Choroid plexus epithelial cell (primary cell): ENCODE results near the gene TBC1D22B.

Source experiments
- DNase-seq: peaks from one replicate; pipeline ENCODE4 v3.0.0-alpha.2; 2010; ENCODE audit warnings: low read depth
- H3K4me3 ChIP-seq: 2 replicates; pipeline ENCODE4 v1.5.1; 2011; ENCODE audit warnings: low read depth, mild to moderate bottlenecking, control low read depth, low read length, moderate library complexity
- CTCF ChIP-seq: conservative IDR thresholded peaks from 2 replicates; pipeline ENCODE4 v1.5.1; 2011; ENCODE audit warnings: low read depth, mild to moderate bottlenecking, control low read depth, inconsistent platforms, low read length, moderate library complexity

TBC1D22B gene

GRCh38 chr6:37357288-37357687 is 99.7 kb downstream of the TBC1D22B start:
- no peak overlapping the region for H3K4me3 ChIP-seq
- TF ChIP-seq CTCF, result no peak
- peak; percentile 13 for DNase-seq

GRCh38 chr6:37357860-37358259 is 100.3 kb downstream of the TBC1D22B start:
- TF ChIP-seq CTCF, result no peak
- DNase-seq, result no peak

GRCh38 chr6:37359039-37359438 is 101.5 kb downstream of the TBC1D22B start:
- TF ChIP-seq CTCF, result no peak
- H3K4me3 ChIP-seq, result no peak overlapping the region
- DNase-seq, result no peak

More at GRCh38 chr6:37357860-37358259, 100.3 kb downstream of the TBC1D22B start:
- no peak overlapping the region for H3K4me3 ChIP-seq

GRCh38 chr6:37362101-37362828 is 104.7 kb downstream of the TBC1D22B start:
- DNase-seq, result no peak
- H3K4me3 ChIP-seq, result no peak overlapping the region
- TF ChIP-seq CTCF, result no peak

GRCh38 chr6:37365791-37366190 is 108.2 kb downstream of the TBC1D22B start:
- TF ChIP-seq CTCF, result peak; percentile 43
- peak; percentile 63 for DNase-seq
- no peak overlapping the region for H3K4me3 ChIP-seq

GRCh38 chr6:37366910-37367309 is 109.3 kb downstream of the TBC1D22B start:
- H3K4me3 ChIP-seq, result no peak overlapping the region
- DNase-seq, result no peak
- TF ChIP-seq CTCF, result no peak

- no peak for TF ChIP-seq CTCF
- no peak for DNase-seq
- no peak overlapping the region for H3K4me3 ChIP-seq
Measured at GRCh38 chr6:37368961-37369320, 111.4 kb downstream of the TBC1D22B start.
